HG03139 (cell line): ENCODE measurements around the gene ABCB6.

Source experiments
- ATAC-seq: cut with Tn5 transposase; IDR thresholded peaks from one replicate; pipeline ENCODE4 v1.9.1; 2021; ENCODE audit not compliant: unreplicated experiment

The ABCB6 gene

DNA sequence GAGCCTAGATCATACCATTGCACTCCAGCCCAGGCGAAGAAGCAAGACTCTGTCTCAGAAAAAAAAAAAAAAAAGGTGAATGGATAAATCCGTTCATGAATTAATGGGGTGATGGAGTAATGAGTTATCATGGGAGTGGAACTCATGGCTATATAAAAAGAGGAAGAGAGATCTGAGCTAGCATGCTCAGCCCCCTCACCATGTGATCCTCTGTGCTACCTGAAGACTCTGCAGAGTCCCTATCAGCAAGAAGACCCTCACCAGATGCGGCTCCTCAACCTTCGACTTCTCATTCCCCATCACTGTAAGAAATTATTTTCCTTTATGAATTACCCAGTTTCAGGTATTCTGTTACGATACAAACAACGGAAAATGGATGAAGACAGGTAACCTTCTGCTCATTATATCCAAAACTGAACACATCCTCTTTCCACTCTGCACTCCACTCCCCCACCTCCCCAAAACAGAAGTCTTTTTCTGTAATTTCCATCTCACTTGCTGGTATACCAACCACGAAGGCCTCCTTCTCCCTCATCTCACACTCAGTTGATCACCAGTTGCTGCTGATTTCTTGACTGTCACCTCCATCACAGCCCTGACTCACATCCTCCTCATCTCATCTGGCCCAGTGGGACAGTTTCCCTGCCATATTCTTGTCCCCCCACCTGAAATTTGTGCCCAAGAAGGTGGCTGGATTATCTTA, 31.9 kb downstream of the ABCB6 start:
- ATAC-seq: no peak

GRCh38 chr2:219184121-219184520, 34.6 kb downstream of the ABCB6 start:
- no peak for ATAC-seq

DNA sequence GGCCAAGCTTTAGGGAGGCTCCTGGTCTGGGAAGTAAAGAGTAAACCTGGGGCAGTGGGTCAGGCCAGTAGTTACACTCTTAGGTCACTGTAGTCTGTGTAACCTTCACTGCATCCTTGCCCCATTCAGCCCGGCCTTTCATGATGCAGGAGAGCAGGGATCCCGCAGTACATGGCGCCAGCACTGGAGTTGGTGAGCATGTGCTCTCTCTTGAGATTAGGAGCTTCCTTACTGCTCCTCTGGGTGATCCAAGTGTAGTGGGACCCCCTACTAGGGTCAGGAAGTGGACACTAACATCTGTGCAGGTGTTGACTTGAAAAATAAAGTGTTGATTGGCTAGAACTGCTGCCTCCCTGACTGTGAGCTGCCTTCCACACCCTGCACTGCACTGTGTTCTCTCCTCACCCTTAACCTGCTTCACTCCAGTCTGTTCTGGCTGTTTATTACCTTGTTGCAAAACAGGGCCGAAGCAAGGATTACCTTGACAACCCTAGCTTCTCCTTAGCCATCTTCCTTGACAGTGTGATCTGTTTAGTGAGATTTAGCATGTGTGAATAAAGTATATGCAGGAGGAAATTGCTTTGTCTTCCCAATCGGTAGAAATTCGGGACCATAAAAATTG, 35.5 kb downstream of the ABCB6 start:
- no peak for ATAC-seq

- no peak for ATAC-seq
These were observed 36.2 kb downstream of the ABCB6 start for GRCh38 chr2:219182331-219183150.

DNA sequence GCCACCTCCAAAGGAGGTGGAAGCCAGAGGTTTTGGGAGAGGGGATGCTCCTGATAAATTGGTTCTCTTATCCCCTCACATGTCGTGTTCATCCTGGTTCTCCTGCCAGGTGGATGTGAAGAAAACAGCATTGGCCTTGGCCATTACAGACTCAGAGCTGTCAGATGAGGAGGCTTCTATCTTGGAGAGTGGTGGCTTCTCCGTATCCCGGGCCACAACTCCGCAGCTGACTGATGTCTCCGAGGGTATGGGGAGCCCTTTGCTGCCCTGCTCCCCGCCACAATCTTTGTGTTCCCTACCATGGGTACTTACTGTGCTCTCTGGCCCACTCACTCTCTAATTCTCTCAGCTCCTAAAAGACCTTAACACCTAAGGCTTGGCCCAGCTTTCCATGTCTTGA, 37.2 kb downstream of the ABCB6 start:
- ATAC-seq: no peak

DNA sequence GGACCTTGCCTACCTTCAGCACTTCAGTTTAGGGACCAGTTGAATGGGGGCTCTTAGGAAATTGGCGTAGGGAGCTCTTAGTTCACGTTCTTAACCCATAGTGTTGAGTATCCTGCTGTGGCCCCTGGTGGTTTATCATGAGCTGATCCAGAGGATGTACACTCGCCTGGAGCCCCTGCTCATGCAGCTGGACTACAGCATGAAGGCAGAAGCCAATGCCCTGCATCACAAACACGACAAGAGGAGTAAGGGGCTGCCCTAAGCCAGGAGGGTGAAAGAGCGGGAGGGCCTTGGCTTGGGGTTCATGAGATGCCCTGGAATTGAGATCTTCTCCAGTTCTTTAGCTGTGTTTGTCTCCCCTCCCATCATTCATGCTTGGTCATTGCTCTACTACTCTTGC, 37.8 kb downstream of the ABCB6 start:
- no peak for ATAC-seq

- no peak for ATAC-seq
These were observed 38.9 kb downstream of the ABCB6 start for GRCh38 chr2:219179601-219180465.

GRCh38 chr2:219178377-219179175, 40.2 kb downstream of the ABCB6 start:
- ATAC-seq: peak; percentile 12

DNA sequence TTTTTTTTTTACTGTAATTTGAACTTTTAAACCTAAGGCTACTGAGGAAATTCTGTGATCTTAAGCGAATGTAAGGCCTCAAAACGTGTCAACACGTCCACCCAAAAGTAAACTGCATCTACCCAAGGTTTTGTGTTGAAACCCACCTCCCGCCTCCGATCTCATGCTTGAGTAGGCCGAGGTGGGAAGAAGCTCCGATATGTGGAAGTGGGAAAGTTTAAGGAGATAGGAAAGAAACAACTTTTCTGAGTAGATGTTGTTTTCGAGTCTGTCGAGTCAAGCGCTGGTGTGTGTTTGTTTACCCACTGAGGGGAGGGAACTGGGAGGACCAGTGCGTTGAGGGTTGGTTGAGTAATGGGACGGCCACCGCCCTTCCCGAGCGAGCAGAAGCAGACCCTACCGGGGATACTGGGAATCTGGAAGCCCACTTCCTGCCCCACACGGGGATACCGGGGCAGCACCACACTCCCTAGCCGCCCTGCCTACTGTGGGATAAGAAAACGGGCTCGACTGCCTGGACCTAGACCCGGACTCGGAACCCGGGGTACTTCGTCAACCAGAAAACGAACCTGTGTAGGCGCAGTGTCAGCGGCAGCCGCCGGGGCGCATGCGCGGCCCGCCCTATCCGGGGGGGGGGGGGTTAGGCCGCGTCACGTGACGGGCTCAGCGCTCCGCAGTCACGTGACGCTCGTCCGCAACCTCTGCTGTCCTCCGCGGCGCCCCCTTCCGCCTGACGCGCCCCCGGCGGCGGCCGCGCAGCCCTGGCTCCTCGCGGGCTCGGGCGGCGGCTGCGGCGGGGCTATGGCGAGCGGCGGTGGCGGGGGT, 41.0 kb downstream of the ABCB6 start, which contains the start of gene RETREG2:
Gene RETREG2 (plus strand): TSS at position 724 of the 825 bp plus-strand sequence. CDS start 78 bp downstream, at position 802.
- peak; percentile 34 for ATAC-seq

GRCh38 chr2:219176818-219177551, 41.8 kb downstream of the ABCB6 start, which contains the start of gene CNPPD1:
CNPPD1 (minus strand) TSS chr2:219176925; CDS start chr2:219176828, 97 bp downstream.
- peak; percentile 57 for ATAC-seq

DNA sequence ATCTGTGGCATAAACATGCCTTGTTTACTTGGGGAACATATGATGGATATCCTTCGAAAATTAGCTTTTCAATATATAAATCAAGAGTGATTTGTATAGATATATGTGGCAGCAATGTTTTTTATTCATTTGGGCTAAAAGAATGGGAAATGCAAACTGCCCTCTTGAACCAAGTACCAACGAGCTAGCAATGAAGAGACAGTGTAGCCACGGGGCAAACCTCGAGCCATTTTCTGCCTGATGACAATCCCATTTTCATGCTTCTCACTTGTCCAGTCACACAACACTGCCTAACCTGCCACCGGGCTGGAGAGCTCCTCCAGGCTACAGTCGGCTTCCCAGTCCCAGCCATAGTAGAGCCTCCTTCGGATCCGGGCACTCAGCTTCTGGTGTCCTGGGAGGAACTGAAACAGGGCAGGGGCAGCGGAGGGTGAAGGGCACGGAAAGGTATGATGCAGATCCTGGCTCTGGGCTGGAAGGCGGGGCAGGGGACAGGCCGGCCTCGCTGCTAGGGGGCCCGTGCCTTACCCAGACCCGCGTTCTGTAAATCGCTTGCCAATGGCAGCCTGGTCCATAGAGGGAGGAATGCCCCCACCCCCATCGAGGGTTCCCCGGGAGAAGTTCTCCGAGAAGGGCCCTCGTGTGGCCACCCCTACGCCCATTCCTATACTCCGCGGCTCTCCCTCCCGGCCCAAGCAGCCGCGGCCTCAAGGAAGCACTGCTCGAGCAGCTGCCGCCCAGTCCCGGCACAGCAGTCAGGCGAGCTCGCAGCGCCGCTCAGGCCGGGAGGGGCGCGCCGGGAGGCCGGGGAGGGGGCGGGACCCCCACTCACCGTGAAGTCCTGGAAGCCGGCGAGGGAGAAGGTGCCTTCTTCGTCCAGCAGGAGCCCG, 42.6 kb downstream of the ABCB6 start:
- peak; percentile 27 for ATAC-seq

DNA sequence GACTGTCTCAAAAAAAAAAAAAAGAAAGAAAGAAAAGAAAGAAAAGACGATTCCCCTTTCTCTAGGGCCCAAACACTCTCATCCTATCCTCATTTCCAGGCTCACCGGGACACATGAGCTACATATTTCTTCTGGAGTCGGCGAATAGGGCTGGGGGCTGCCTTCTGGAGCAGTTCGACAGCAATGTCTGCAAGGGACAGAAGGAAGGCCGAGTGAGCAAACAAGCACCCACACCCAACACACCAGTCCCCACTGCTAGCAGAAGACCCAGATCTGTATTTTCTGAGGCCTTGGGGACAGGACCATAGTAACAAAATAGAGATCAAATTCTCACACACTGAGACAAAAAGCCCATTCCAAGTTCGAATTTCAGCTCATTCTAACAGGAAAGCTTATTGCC, 43.3 kb downstream of the ABCB6 start:
- ATAC-seq: no peak

DNA sequence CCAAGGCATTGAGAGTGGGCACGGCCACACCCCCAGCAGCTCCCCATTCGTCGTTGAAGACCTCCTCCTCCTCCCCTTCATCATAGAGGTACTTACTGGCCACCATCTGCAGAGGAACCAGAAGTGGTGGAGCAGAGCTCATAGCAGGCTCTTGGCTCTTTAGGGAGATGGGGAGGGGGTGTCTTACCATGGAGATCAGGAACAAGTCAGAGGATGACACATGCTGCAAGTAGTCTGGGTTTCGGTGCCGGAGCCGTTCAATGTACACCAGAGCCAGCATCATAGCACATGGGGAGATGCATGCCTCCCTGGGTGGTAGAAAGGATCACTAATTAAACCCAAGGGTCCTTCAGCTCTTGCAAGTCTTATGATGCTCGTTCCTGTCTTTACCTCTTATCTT, 44.0 kb downstream of the ABCB6 start:
- no peak for ATAC-seq

DNA sequence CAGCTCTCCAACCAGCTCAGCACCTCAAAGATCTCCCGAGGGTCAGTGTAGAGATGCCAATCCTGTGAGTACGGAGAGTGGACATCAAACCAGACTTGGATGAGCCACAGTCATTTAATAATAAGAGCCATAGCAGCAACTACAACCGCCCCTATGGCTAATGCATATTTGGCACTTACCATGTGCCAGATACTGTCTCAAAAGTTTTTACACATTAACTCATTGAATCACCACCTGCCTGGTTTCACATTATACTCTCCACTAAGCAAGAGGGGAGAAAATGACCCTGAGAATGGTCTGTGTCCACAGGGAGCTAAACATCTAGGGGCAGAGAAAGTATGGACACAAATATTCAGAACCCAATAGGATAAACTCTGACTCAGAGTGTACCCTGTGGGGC, 44.6 kb downstream of the ABCB6 start:
- ATAC-seq: no peak

DNA sequence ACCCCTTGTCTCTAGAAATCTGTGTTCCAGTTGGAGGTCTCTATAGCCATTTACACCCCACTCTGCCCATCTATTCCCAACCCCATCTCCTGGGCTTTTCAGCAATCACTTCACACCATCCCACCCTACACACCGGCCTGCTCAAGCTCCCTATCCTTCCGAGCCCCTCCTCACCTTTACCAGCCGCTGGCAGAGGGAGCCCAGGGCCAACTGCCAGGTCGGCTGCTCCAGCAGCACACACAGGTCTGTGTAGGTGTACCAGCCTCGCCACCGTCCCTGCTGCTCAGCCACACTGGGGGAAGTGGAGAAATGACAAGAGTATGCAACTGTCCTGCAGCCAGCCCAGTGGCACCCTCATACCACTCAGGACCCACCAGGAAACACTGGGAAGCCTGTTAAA, 45.6 kb downstream of the ABCB6 start:
- ATAC-seq: no peak

DNA sequence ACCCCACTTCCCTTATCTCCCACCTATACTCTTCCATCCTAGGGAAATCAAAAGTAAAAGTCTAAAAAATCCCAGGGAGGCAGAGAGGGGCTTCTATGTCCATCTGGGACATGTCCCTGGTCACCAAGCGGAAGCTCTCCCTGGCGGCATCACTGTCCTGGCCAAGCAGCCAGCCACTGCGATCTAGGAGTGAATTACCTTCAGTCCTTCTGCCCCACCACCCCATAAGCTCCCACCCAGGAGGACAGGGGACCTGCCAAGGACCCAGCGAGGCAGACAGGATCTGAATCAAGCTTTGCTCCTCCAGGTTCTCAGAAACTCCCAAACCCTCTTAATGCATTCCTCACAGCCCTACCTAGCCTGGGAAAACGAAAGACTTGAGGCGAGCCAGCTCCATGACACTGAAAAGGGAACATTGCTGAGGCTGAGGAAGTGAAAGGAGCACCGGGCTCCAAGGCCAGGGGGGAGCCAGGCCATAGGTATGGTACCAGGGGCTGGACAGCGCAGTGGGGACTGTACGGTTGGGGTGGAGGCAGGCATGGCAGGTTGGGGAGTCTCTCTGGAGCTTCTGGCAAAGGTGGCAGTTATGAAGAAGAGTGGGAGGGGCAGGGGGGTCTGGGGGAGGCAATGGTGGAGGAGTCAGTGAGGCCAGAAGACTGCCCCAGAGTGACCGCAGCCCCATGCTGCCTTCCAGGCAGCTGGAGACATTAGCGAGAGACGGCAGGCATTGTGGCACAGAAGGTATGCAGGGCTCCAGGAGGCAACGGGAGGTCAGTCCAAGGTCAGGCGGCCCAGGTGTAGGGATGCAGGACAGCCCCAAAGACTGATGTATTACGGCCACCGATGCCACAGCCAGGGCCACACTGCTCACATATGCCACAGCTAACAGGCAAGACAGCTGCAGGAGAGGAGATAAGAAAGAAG, 46.3 kb downstream of the ABCB6 start:
- no peak for ATAC-seq
